IPS-18c (cell line): ENCODE results near the gene SLC26A2.

Experiments
- H3K4me3 ChIP-seq: 2 replicates; pipeline ENCODE4 v1.7.0; 2013; ENCODE audit warnings: low read depth, mild to moderate bottlenecking, low read length, moderate library complexity; ENCODE audit not compliant: insufficient read depth
- H3K9me3 ChIP-seq: one replicate; pipeline ENCODE4 v1.6.1; 2013; ENCODE audit warnings: mild to moderate bottlenecking, low read length, moderate library complexity; ENCODE audit not compliant: control insufficient read depth, insufficient read depth

SLC26A2 gene

DNA sequence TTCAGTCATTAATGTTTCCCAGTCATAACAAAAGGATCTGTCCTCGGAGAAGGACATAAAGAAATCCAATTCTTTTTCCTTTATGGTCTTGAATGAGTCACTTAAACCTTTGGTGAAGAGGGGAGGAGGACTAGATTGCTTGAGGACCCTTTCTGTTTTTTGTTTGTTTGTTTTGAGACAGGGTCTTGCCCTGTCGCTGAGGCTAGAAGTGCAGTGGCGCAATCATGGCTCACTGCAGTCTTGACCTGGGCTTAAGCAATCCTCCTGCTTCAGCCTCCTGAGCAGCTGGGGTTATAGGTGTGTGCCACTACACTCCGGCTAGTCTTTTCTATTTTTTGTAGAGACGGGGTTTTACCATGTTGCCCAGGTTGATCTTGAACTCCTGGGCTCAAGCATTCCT, 27.6 kb downstream of the SLC26A2 start:
- Histone ChIP-seq H3K9me3 (no peaks in the 10 kb centered on the region), H3K4me3 (no peak overlapping the region)

DNA sequence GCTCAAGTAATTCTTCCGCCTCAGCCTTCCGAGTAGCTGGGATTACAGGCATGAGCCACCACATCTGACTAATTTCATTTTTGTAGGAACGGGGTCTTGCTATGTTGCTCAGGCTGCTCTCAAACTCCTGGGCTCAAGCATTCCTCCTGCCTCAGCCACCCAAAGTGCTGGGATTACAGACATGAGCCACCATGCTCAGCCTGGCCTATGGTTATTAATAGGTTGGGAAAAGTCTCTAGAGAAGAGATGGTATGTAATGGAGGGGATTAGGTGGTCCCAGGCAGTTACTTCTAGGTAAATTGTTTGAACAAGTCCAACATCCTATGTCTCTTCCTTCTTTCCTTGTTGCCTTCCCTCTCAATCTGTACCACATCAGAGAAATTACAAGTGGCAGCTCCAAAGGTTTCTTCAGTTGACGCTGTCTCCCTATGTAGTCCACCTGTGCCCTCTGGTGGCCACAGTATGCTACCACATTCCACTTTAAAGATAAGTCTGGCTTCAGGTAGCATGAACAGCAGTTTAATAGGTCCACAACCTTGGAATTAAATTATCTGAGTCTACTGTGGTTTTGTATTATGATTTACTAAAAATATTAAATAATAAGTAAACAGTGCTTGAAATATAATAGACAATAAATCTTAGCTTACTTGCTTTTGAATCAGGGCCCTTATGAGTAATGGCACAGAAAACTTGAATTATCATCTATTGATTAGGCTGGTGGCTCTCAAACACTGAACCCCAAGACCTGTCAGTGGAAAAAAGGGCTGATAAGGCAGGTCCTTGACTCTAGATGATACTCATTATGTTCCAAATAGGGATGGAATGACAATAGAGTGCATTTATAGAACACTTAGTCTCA, 30.2 kb downstream of the SLC26A2 start:
- Histone ChIP-seq H3K4me3 (no peak overlapping the region), H3K9me3 (no peaks in the 10 kb centered on the region)

DNA sequence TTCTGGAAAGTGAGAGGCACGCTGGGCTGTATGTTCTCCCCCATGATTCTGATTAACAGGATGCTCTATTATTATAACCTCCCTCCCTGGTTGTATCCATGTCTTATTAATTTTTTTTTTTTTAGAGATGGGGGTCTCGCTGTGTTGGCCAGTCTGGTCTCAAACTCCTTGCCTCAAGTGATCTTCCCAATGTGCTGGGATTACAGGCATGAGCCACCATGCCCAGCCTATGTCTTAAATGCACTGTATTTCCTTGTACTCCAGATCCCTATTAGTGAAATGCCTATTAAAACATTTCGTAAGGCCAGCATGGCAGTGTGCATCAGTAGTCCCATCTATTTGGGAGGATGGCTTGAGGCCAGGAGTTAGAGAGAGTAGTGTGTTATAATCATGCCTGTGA, 32.9 kb downstream of the SLC26A2 start:
- Histone ChIP-seq H3K4me3 (no peak overlapping the region), H3K9me3 (no peaks in the 10 kb centered on the region)

DNA sequence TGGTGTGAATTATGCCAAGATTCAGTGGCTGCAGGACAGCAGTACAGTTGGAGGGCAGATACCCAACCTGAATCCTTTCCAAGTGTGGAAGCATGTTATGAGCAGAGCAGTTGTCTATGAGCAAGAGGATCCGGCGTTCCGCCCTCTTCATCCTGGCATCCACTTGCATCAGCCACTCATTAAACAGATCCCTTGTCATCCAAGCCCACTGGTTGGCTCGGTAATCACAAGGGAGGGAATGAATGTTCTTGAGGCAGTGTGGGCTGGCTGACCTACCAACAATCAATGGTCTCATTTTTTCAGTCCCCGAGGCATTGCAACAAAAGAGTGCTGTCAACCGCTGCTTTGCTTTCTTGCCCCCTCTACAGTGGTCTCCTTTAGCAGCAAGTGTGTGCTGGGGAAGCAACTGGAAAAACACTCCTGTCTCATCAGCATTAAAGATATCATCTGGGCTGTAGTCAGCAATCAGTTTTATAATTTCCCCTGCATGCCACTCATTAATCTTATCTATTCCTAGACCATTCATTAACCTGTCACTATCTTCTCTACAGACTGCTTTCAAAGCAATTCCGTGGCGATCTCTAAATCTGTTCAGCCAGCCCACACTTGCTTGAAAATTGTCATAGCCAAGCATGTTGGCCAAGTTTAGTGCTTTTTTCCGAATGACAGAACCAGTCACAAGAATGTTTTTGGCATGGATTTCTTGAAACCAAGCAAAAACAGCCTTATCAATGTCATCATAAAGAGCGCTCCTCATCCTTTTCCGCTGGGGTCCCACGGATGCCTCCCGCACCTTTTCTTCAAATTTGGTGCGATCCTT, 35.0 kb downstream of the SLC26A2 start:
- no peak overlapping the region for H3K4me3 ChIP-seq
- H3K9me3 ChIP-seq = no peaks in the 10 kb centered on the region

DNA sequence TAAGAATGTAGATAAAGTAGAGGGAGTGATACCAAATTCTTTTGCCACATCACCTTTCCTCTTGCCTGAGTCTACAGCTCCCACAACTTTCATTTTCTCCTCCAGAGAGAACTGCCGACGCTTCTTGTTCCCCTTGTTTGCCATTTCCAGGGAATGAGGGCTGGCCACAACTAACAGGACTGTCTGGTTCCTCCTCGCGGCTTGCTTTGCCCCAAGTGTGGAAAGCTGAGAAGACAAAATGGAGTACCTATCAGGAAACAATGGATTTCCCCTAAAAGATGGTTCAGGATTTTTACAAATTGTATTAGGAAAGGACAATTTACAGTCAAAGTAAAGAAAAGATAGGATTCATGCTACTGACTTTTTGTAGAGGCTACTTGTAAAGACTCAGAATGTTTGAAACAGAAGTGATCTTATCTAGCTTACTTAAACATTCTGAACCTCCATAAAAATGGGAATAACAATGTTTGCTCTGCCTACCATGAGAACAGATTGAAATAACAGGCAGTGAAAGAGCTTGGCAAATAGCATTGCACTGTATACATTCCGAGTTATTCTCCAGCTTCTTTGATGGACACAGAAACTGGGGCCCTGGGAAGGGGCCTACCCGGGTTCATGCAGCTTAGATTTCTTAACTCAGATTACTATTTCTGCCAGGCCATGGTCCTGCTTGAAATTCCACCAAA, 35.8 kb downstream of the SLC26A2 start:
- H3K9me3 ChIP-seq = no peaks in the 10 kb centered on the region
- no peak overlapping the region for H3K4me3 ChIP-seq

DNA sequence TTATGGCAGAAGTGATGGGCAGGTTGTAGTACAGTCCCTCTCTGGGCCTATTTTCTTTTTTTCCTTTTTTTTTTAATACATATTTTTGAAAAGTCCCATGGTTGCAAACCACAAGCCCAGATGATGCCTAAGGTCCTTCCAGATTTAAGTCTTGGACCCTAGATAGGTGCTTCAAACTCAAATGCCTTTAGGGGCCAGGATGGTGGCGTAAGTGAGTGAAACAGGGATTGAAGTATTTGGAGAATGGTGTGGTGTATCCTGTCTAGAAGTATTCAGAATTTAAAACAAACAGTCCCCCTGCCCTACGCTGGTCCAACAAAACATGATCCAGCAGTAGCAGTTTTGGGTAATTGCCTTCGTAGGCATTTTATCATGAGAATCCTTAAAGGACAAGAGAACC, 37.7 kb downstream of the SLC26A2 start:
- Histone ChIP-seq H3K9me3 (no peaks in the 10 kb centered on the region), H3K4me3 (no peak overlapping the region)

DNA sequence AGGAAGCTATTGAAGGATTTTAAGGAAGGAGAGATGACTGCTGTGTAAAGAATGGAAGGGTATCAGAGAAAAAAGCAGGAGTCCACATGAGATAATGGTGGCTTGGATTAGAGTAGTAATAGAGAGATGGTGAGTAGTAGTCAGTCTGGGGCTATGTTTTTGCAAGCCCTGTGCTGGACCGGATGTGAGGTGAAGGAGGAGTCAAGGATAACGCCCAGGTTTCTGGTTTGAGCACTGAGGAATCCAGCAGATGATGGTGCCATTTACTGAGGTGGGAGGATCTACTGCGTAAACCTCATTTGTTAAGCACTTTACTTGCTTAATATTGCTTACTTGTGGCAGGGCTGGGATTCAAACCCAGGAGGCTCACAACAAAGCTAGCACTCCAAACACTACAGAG, 38.8 kb downstream of the SLC26A2 start:
- Histone ChIP-seq H3K9me3 (no peaks in the 10 kb centered on the region), H3K4me3 (peak overlapping the region; percentile 83)

DNA sequence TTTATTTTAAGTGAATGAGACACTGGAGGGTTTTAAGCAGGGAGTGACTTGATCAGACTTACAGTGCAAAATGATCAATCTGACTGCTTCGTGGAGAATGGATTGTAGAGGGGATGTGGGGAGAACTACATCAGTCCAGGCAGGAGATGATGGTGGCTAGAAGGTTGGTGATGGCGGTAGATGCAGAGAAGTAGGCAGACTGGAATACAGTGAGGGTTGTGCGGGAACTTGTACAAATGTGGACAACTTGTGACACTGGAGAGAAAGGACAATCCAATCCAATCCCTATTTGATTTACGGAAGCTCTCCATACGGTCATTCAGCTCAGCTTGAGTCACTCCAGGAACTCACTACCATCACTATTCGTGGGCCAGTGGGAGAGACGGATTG, 39.3 kb downstream of the SLC26A2 start:
- peak overlapping the region; percentile 83 for H3K4me3 ChIP-seq

DNA sequence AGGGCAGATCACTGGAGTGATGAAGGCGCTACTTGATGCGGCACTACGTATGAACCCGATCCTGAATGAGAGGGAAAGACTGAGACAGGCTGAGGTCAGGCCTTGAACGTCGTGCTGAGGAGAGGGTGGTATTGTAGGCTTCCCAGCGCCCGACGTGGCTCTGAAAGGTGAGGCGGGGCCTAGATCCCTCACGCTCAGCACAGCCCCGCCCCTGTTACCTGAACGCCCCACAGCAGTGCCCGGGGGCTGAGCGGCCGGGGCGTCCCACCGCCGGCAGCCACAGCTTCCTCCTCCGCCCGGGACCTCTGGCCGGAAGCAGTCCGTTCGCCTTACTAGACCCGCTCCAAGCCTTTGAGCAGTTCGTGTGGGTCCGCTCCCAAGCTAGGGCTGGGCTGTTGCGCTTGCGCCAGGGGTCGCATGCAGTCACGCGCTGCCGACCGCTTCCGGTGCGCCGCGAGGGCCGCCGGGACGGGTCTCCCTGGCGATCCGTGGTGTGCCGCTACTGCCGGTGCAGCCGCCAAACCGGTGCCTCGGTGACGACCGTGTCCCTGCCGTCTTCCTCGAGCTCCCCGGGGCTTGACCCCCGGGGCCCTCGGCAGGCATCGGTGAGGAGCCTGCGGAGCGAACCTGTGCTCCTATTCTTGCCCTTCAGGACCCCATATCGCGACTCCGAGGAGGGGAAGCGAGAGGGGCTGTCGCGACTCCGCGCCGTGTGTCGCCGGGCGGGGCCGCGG, 39.9 kb downstream of the SLC26A2 start, which contains the start of the genes HMGXB3 and TIGD6:
TSS of gene HMGXB3 (plus strand) at position 484 of the 734 bp plus-strand sequence. CDS start 4,114 bp downstream, outside the sequence.
TSS of gene TIGD6 (minus strand) at position 399 of the 734 bp plus-strand sequence. CDS start 4,306 bp downstream, outside the sequence.
- peak within 1 kb of the TSS; percentile 83 for H3K4me3 ChIP-seq
- H3K9me3 ChIP-seq = no peaks in the 10 kb centered on the region

More for the DNA sequence above, 39.3 kb downstream of the SLC26A2 start:
- no peaks in the 10 kb centered on the region for H3K9me3 ChIP-seq

DNA sequence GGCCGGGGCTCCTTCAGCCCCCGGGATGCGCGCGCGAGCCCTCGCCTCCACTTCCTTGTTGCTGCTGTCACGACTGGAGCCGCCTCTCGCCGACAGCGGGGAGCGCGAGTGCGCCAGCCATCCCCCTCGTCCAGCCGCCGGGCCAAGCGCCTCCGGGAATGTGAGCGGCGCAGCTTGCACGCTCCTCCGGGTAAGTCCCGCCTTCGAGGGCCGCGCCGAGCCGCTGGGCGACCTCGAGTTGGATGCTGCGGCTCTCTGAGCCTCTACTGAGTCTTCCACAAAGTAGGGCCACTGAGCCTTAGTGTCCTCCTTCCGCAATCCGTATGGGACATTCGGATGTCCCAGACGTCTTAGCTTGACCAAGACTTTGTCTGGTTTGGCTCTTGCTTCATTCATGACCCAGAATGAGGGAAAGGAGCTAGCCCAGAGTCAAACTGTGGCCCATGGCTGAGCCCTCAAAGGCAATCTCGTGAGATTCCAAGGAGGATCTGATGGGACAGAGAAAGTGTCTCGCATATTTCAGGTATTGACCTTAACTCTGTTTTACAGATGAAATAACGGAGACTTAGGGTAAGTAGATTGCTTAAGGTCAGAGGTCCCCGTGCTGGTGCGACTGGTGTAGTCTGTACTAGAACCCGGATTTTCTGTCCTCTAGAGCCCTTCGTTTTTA, 40.6 kb downstream of the SLC26A2 start:
- H3K9me3 ChIP-seq = no peaks in the 10 kb centered on the region
- peak overlapping the region; percentile 83 for H3K4me3 ChIP-seq

DNA sequence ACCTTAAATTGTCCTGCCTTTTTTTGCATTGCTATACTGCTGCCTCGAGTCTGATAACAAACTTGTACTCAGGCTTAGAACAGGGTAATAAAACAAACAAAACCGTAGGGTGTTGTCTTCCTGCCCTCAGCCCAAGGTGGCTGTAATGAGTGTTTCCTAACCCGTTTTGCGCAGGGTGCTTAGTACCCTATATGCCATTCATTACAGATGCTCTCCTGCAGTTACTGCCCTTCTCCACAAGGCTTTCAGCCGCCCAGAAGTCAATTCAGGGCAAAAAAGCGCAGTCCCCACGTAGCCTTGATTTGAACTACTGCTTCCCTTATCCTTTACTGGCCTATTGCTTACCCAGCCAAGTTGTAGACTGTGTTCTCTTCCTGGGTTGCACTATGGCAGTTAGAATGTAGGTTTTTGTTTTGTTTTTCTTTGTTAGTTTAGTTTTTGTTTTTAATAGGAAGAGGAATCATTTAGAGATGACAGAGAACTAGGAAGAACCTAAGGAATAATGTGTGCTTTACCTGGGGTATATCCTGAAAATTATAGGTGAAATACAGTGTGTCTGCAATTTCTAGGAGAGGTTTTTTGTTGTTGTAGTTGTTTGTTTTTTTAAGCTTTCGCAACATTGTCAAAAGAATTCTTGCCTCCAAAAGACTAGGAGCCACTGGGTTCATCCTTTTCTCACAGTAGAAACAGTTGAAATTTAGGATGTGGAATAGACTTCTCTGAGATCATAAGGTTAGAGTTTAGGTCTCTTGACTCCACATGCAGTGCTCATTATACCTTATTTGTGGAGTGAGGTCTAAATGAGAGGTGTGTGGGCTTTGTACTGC, 41.3 kb downstream of the SLC26A2 start:
- H3K9me3 ChIP-seq = no peaks in the 10 kb centered on the region
- H3K4me3 ChIP-seq = peak overlapping the region; percentile 83

DNA sequence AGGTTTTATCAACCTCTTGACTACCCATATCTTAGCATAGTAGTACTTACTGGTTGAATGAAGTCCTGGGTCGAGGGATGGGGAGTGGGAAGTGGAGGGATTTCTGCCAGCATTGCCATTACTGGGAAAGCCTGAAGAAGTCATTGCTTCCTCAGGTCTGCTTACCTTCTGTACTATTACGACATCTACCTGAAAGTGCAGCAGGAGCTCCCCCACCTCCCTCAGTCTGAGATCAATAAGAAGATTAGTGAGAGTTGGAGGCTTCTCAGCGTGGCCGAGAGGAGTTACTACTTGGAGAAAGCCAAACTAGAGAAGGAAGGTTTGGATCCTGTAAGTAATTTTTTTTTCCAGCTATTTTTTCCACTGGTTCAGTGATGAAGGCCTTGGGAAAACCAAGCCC, 45.8 kb downstream of the SLC26A2 start:
- Histone ChIP-seq H3K4me3 (no peak overlapping the region), H3K9me3 (no peaks in the 10 kb centered on the region)

DNA sequence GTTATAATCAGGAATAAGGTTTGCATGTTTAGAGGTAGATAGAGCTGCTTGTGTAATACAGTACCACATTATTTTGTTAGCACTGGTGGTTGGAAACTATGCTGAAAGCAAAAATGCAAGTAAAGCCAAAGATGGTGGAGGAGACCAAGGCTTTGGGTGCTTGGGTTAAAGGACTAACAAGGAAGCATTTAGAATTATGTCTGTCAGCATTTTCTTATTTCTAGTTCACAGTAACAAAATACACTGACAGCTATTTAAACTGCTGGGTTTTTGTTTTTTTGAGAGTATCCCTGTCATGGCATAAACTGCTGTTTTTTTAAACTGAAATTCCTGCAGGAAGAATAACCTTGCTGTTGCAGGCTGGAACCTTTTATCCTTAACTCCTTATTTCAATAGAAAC, 46.5 kb downstream of the SLC26A2 start:
- no peaks in the 10 kb centered on the region for H3K9me3 ChIP-seq
- H3K4me3 ChIP-seq = no peak overlapping the region

DNA sequence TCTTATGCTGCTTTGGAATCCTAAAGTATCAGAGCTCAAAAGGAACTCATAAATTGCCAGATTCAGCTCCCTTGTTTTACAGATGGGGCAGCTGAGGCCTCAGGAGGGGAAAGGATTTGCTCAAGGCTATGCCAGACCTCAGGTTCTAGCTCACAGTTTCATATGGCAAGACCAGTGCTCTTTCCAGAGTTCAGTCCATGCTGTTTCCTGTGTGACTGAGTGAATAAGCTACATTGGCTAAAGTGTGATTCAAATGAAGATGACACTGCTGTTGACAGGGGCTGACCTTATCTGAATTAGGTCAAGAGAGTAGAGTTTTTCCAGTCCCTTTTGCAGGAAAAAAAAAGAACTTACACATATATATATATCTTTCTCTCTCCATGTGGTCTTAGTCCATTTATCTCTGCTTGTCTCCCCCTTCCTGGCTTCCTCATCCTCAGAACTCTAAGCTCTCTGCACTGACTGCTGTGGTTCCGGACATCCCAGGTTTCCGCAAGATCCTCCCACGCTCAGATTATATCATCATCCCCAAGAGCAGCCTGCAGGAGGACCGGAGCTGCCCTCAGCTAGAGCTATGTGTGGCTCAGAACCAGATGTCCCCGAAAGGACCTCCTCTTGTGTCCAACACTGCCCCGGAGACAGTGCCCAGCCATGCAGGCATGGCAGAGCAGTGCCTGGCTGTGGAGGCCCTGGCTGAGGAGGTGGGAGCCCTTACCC, 49.3 kb downstream of the SLC26A2 start:
- no peaks in the 10 kb centered on the region for H3K9me3 ChIP-seq
- H3K4me3 ChIP-seq = no peak overlapping the region

DNA sequence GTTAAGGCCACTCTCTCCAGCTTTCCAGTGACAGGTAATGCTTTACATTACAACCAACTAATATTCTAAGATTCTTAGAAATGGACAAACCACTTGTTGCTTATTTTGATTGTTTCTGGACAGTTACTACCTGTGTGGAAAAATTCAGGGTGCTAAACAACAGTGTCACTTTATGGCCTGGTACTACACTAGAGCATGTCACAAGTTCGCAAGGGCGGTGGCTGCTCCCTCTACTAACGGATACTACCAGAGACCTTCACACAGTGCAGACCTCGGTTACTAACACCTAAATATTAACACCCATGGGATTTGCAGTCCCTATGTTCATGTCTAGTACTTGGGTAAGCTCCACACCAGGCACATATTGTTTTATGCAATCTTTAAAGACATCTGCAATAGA, 53.4 kb downstream of the SLC26A2 start:
- H3K9me3 ChIP-seq = no peaks in the 10 kb centered on the region
- H3K4me3 ChIP-seq = no peak overlapping the region
